Fibroblast of skin of right quadriceps (primary cell): ENCODE measurements around the gene DHX34.
"Not testable (repeated sequence)": the region's sequence is repeated elsewhere in the genome, so short reads cannot be mapped to it uniquely, and the experiment has no call there.

Experiments
- DNase-seq: peaks from one replicate; pipeline ENCODE4 v3.0.0-alpha.2; 2013

Gene DHX34

GRCh38 chr19:47370045-47370611 lies 21.0 kb downstream of the DHX34 start:
- peak; percentile 88 for DNase-seq

GRCh38 chr19:47371261-47371660 lies 22.1 kb downstream of the DHX34 start:
- DNase-seq: no peak

GRCh38 chr19:47372603-47373002 lies 23.5 kb downstream of the DHX34 start:
- DNase-seq: no peak

- DNase-seq: no peak
Measured at GRCh38 chr19:47373246-47374240, 24.4 kb downstream of the DHX34 start.

GRCh38 chr19:47374876-47375693 lies 26.0 kb downstream of the DHX34 start:
- no peak for DNase-seq

- DNase-seq: no peak
Measured at GRCh38 chr19:47375694-47376588, 26.8 kb downstream of the DHX34 start.

GRCh38 chr19:47376589-47377144 lies 27.6 kb downstream of the DHX34 start:
- DNase-seq: no peak

- DNase-seq: no peak
Measured at GRCh38 chr19:47377208-47377701, 28.1 kb downstream of the DHX34 start.

GRCh38 chr19:47377801-47378200 lies 28.7 kb downstream of the DHX34 start:
- no peak for DNase-seq

GRCh38 chr19:47378246-47378645 lies 29.1 kb downstream of the DHX34 start:
- DNase-seq: no peak

GRCh38 chr19:47379381-47379938 lies 30.3 kb downstream of the DHX34 start:
- DNase-seq: no peak

- no peak for DNase-seq
Measured at GRCh38 chr19:47380559-47380958, 31.4 kb downstream of the DHX34 start.

GRCh38 chr19:47381121-47381520 lies 32.0 kb downstream of the DHX34 start:
- DNase-seq: no peak

GRCh38 chr19:47381653-47382279 lies 32.7 kb downstream of the DHX34 start:
- no peak for DNase-seq

GRCh38 chr19:47383890-47384289 lies 34.8 kb downstream of the DHX34 start:
- not testable (repeated sequence) for DNase-seq

GRCh38 chr19:47384533-47384932 lies 35.4 kb downstream of the DHX34 start:
- not testable (repeated sequence) for DNase-seq

- not testable (repeated sequence) for DNase-seq
Measured at GRCh38 chr19:47386582-47386981, 37.5 kb downstream of the DHX34 start.

GRCh38 chr19:47387623-47388022 lies 38.5 kb downstream of the DHX34 start:
- not testable (repeated sequence) for DNase-seq

- DNase-seq: not testable (repeated sequence)
Measured at GRCh38 chr19:47388721-47389120, 39.6 kb downstream of the DHX34 start.

GRCh38 chr19:47389150-47389556 lies 40.0 kb downstream of the DHX34 start:
- no peak for DNase-seq
